Natural killer cell (primary cell): Measurements from ENCODE around the gene FBXO27. TPM values are rescaled to one million over a fixed set of nuclear protein-coding genes. Genes with fewer than 3 reads are reported as not detected.

Experiments used
- ATAC-seq, 3 donors: fragments of 150-1000 bp in 2 of 3; fragments of 200-7000 bp in 1 of 3; cut with Tn5 transposase; 1 replicate in 1 of 3; 2 replicates in 2 of 3; pipeline ENCODE4 v1.10.0; 2021; ENCODE audit warnings: mild to moderate bottlenecking in 2 of 3, moderate library complexity in 2 of 3
- DNase-seq, 2 donors: peaks; one replicate each; pipeline versions ENCODE4 v3.0.0 to v3.0.0-alpha.2; 2013 to 2021; ENCODE audit warnings: mixed read lengths in 1 of 2
- H3K27ac ChIP-seq: one replicate; pipeline ENCODE4 v1.5.1; 2013; ENCODE audit warnings: mild to moderate bottlenecking, low read length
- H3K27me3 ChIP-seq: one replicate; pipeline ENCODE4 v1.6.1; 2013; ENCODE audit warnings: low read length; ENCODE audit not compliant: control insufficient read depth, insufficient read depth
- H3K36me3 ChIP-seq: one replicate; pipeline ENCODE4 v1.6.1; 2013; ENCODE audit warnings: low read length; ENCODE audit not compliant: control insufficient read depth, insufficient read depth
- H3K4me1 ChIP-seq: one replicate; pipeline ENCODE4 v1.6.1; 2013; ENCODE audit warnings: low read length; ENCODE audit not compliant: control insufficient read depth, insufficient read depth
- H3K4me3 ChIP-seq: one replicate; pipeline ENCODE4 v1.5.1; 2013; ENCODE audit warnings: low read length
- H3K9me3 ChIP-seq: one replicate; pipeline ENCODE4 v1.6.1; 2013; ENCODE audit warnings: low read length; ENCODE audit not compliant: control insufficient read depth, insufficient read depth
- H3K27ac Mint-ChIP-seq, 2 donors: one replicate each; pipeline ENCODE4 v1.8.0; 2022; ENCODE audit warnings: mild to moderate bottlenecking in 2 of 2, mixed read lengths in 2 of 2, moderate library complexity in 1 of 2
- H3K27me3 Mint-ChIP-seq, 2 donors: one replicate each; pipeline ENCODE4 v1.8.0; 2022; ENCODE audit warnings: low read depth in 2 of 2, mixed read lengths in 2 of 2
- H3K36me3 Mint-ChIP-seq: one replicate; pipeline ENCODE4 v1.8.0; 2022; ENCODE audit warnings: mixed read lengths
- H3K4me1 Mint-ChIP-seq, 2 donors: one replicate each; pipeline ENCODE4 v1.8.0; 2022; ENCODE audit warnings: mixed read lengths in 2 of 2
- H3K4me3 Mint-ChIP-seq: one replicate; pipeline ENCODE4 v1.8.0; 2022; ENCODE audit warnings: mild to moderate bottlenecking, moderate library complexity, mixed read lengths
- H3K9me3 Mint-ChIP-seq, 2 donors: one replicate each; pipeline ENCODE4 v1.8.0; 2022; ENCODE audit warnings: mixed read lengths in 2 of 2
- WGBS: methylation state at CpG from one replicate; pipeline ENCODE4 v1.1.7; 2013; ENCODE audit warnings: missing lambda C conversion rate; ENCODE audit not compliant: insufficient coverage; 5-methylcytosine and 5-hydroxymethylcytosine counted together
- intact Hi-C: fragments of 100-400 bp; cut with micrococcal nuclease; formaldehyde crosslinking; loops from one replicate; pipeline ENCODE4 v1.14.2; 2022
- total RNA-seq, 4 donors: library from RNA; stranded (reverse); fragments of 120-200 nt in 1 of 4; gene quantifications; one replicate each; pipeline versions ENCODE4 v1.2.3 to v1.2.4, GENCODE V29; 2013 to 2022
- TF ChIP-seq, protein P1 (sequence below): fragments of 200-600 bp; IDR thresholded peaks from one replicate; pipeline ENCODE4 v1.8.0; 2022; ENCODE audit warnings: antibody characterized with exemption

FBXO27 gene
- total RNA-seq, 3 donors from 2014 or later (not counting 1 experiment from before 2014, with no cell fraction given): 0.23 to 0.38 TPM; not detected in 1

DNA sequence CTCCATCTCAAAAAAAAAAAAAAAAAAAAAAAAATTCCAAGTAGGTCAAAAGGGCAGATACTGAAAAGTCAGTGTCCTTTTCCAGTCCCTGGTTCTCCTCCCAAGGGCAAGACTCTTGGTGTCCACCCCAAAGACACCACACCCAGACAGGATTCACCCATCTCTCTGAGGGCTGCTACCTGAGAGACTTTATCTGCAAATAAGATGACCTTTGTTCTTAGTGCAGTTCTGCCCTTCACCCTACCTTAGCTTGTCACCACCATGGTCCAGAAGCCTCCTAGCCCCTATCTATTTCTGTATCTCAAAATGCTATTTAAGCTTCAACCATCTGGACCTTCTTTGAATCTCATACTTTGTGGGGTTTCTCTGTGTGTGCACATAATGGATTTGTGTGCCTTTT is 4.2 kb upstream of the FBXO27 start:
- Histone ChIP-seq H3K9me3 (no peaks in the 10 kb centered on the region), H3K27ac (no peak overlapping the region), H3K27me3 (no peaks in the 10 kb centered on the region), H3K4me1 (peaks cover 6% of the 10 kb centered on the region), H3K4me3 (no peak overlapping the region), H3K36me3 (no peaks in the 10 kb centered on the region)
- peaks cover 0 to 14% of the 10 kb centered on the region in 2 donors for H3K27me3 Mint-ChIP-seq
- H3K4me1 Mint-ChIP-seq: peaks cover 0 to 9% of the 10 kb centered on the region in 2 donors
- intact Hi-C loops: no loop called here
- DNase-seq (no peak), ATAC-seq (no peak)
- H3K27ac Mint-ChIP-seq: no peak overlapping the region
- H3K9me3 Mint-ChIP-seq: no peaks in the 10 kb centered on the region
- no peaks in the 10 kb centered on the region for H3K36me3 Mint-ChIP-seq
- TF ChIP-seq, protein P1, sequence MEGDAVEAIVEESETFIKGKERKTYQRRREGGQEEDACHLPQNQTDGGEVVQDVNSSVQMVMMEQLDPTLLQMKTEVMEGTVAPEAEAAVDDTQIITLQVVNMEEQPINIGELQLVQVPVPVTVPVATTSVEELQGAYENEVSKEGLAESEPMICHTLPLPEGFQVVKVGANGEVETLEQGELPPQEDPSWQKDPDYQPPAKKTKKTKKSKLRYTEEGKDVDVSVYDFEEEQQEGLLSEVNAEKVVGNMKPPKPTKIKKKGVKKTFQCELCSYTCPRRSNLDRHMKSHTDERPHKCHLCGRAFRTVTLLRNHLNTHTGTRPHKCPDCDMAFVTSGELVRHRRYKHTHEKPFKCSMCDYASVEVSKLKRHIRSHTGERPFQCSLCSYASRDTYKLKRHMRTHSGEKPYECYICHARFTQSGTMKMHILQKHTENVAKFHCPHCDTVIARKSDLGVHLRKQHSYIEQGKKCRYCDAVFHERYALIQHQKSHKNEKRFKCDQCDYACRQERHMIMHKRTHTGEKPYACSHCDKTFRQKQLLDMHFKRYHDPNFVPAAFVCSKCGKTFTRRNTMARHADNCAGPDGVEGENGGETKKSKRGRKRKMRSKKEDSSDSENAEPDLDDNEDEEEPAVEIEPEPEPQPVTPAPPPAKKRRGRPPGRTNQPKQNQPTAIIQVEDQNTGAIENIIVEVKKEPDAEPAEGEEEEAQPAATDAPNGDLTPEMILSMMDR: no peak
- no peak overlapping the region for H3K4me3 Mint-ChIP-seq

DNA sequence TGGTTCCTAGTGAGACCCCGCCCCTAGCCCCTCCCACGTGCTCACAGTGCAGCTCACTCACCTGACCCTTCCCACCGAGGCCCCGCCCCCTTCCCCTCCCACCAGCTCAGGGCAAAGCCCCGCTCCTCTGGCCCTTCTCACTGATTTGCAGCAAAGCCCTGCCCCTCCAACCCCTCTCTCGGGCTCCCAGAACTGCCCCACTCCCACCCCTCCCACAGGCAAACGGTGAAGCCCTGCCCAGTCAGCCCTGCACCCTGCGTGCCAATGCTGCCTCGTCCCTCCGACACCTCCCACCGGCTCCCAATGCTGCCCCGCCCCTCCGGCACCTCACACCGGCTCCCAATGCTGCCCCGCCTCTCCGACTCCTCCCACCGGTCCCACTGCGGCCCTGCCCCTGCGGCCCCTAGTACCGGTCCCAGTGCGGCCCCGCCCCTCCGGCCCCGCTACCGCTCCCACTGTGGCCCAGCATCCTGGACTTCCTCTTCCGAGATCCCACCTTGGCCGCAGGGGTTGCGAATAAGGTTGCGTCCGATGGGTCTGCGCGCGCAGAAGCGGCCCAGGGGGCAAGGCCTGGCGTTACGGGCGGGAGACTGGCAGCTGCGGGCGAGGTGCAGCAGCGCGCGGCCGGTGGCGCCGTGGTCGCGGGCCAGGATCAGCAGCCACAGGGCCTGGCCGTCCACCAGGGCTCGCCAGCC is 834 bp downstream of the FBXO27 start:
- Histone ChIP-seq H3K27ac (no peak overlapping the region), H3K36me3 (no peaks in the 10 kb centered on the region), H3K27me3 (peaks cover 4% of the 10 kb centered on the region), H3K9me3 (no peaks in the 10 kb centered on the region), H3K4me1 (peaks cover 15% of the 10 kb centered on the region), H3K4me3 (peak overlapping the region; percentile 34)
- peaks cover 0 to 8% of the 10 kb centered on the region in 2 donors for H3K27me3 Mint-ChIP-seq
- H3K9me3 Mint-ChIP-seq: no peaks in the 10 kb centered on the region
- TF ChIP-seq, protein P1: no peak
- ATAC-seq (peak; percentile 76 to 86 (median 86)), DNase-seq (peak; percentile 51 to 79)
- H3K4me1 Mint-ChIP-seq: peaks cover 0 to 13% of the 10 kb centered on the region in 2 donors
- WGBS: under 1% methylated on average over 49 of the region's 49 CpGs
- intact Hi-C loops: no loop called here
- peak overlapping the region; percentile 73 for H3K4me3 Mint-ChIP-seq
- peak overlapping the region in 1 of 2 donors; percentile 18 for H3K27ac Mint-ChIP-seq
- no peaks in the 10 kb centered on the region for H3K36me3 Mint-ChIP-seq

DNA sequence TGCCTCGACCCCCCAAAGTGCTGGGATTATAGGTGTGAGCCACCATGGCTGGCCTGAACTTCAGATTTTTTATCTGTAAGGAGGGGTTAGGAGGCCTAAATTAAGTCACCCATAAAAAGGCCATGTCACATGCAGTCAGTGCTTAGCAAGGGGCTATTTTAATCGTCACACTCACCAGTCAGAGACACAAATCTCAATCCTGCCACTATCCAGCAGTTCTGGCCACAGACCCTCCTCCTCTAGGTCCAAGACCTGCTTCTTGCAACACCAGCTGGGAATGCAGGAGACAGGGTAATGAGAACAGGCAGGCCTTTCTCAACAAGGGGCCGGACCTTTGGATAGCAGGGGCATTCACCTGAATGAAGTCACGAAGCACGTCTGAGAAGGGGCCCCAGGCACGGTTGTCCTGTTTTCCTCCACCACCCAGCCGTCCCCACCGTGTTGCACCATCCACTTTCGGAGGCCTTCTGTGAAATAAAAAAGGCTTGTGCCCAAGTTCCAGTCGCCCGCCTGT is 1.4 kb downstream of the FBXO27 start:
- Mint-ChIP-seq H3K4me3 (peak overlapping the region; percentile 73), H3K36me3 (no peaks in the 10 kb centered on the region), H3K4me1 (peaks cover 0 to 13% of the 10 kb centered on the region in 2 donors), H3K9me3 (no peaks in the 10 kb centered on the region), H3K27me3 (peaks cover 0 to 8% of the 10 kb centered on the region in 2 donors), H3K27ac (no peak overlapping the region)
- ATAC-seq (no peak), DNase-seq (no peak)
- intact Hi-C loops: no loop called here
- no peaks in the 10 kb centered on the region for H3K9me3 ChIP-seq
- TF ChIP-seq, protein P1: no peak
- 26% methylated on average over 11 of the region's 11 CpGs for WGBS
- peaks cover 4% of the 10 kb centered on the region for H3K27me3 ChIP-seq
- no peak overlapping the region for H3K27ac ChIP-seq
- peak overlapping the region; percentile 34 for H3K4me3 ChIP-seq
- H3K36me3 ChIP-seq: no peaks in the 10 kb centered on the region
- peaks cover 15% of the 10 kb centered on the region for H3K4me1 ChIP-seq
